Nephron progenitor cell (in vitro differentiated cells): ENCODE measurements around the gene RCCD1.
"Not testable (repeated sequence)": the region's sequence is repeated elsewhere in the genome, so short reads cannot be mapped to it uniquely, and the experiment has no call there.

Source experiments
- DNase-seq: peaks from one replicate; pipeline ENCODE4 v3.0.0; 2021
- H3K27ac Mint-ChIP-seq: 2 replicates; pipeline ENCODE4 v1.8.0; 2021; ENCODE audit warnings: mild to moderate bottlenecking, moderate library complexity, mixed read lengths
- H3K27me3 Mint-ChIP-seq: 2 replicates; pipeline ENCODE4 v1.8.0; 2021; ENCODE audit warnings: mild to moderate bottlenecking, low read depth, mixed read lengths; ENCODE audit not compliant: poor library complexity
- H3K36me3 Mint-ChIP-seq: 2 replicates; pipeline ENCODE4 v1.8.0; 2021; ENCODE audit warnings: low read depth, mixed read lengths
- H3K4me1 Mint-ChIP-seq: 2 replicates; pipeline ENCODE4 v1.8.0; 2021; ENCODE audit warnings: mixed read lengths
- H3K4me3 Mint-ChIP-seq: 2 replicates; pipeline ENCODE4 v1.8.0; 2021; ENCODE audit warnings: mild to moderate bottlenecking, moderate library complexity, mixed read lengths
- H3K9me3 Mint-ChIP-seq: 2 replicates; pipeline ENCODE4 v1.8.0; 2021; ENCODE audit warnings: mild to moderate bottlenecking, moderate library complexity, mixed read lengths
- TF ChIP-seq, protein P1 (sequence below): fragments of 200-600 bp; sonication (generic); IDR thresholded peaks from 2 replicates; pipeline ENCODE4 v1.5.0; 2021; ENCODE audit warnings: antibody characterized with exemption

The RCCD1 gene

DNA sequence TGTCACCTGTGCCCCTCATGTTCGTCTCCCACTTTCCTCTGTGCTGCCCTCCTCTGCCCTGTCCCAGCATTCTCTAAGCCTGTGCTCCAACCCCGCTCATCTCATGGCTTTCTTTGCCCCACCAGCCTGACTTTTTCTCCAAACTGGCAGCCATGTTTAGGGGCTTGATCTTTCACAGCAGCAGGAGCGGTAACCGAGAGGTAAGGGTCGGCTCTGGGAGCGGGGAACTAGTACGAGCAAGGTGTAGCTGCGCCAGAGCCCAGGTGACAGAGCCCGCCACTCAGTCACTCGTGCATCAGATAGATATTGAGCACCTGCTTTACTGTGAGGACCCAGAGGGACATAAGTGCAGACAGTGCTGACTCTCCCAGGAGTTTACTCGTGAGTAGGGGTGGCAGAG lies 38.2 kb upstream of the RCCD1 start:
- H3K9me3 Mint-ChIP-seq = no peaks in the 10 kb centered on the region
- TF ChIP-seq, protein P1, sequence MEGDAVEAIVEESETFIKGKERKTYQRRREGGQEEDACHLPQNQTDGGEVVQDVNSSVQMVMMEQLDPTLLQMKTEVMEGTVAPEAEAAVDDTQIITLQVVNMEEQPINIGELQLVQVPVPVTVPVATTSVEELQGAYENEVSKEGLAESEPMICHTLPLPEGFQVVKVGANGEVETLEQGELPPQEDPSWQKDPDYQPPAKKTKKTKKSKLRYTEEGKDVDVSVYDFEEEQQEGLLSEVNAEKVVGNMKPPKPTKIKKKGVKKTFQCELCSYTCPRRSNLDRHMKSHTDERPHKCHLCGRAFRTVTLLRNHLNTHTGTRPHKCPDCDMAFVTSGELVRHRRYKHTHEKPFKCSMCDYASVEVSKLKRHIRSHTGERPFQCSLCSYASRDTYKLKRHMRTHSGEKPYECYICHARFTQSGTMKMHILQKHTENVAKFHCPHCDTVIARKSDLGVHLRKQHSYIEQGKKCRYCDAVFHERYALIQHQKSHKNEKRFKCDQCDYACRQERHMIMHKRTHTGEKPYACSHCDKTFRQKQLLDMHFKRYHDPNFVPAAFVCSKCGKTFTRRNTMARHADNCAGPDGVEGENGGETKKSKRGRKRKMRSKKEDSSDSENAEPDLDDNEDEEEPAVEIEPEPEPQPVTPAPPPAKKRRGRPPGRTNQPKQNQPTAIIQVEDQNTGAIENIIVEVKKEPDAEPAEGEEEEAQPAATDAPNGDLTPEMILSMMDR = no peak
- no peak overlapping the region for H3K27ac Mint-ChIP-seq
- no peak overlapping the region for H3K4me3 Mint-ChIP-seq
- no peak for DNase-seq
- peaks cover 4% of the 10 kb centered on the region for H3K27me3 Mint-ChIP-seq
- H3K4me1 Mint-ChIP-seq = peaks cover 16% of the 10 kb centered on the region
- peaks cover 45% of the 10 kb centered on the region for H3K36me3 Mint-ChIP-seq

- peaks cover 4% of the 10 kb centered on the region for H3K27me3 Mint-ChIP-seq
- peaks cover 16% of the 10 kb centered on the region for H3K4me1 Mint-ChIP-seq
- H3K4me3 Mint-ChIP-seq = no peak overlapping the region
- peaks cover 45% of the 10 kb centered on the region for H3K36me3 Mint-ChIP-seq
- no peak for DNase-seq
- no peak overlapping the region for H3K27ac Mint-ChIP-seq
- TF ChIP-seq, protein P1 = no peak
- H3K9me3 Mint-ChIP-seq = no peaks in the 10 kb centered on the region
Observed at GRCh38 chr15:90917569-90917968, 37.1 kb upstream of the RCCD1 start.

DNA sequence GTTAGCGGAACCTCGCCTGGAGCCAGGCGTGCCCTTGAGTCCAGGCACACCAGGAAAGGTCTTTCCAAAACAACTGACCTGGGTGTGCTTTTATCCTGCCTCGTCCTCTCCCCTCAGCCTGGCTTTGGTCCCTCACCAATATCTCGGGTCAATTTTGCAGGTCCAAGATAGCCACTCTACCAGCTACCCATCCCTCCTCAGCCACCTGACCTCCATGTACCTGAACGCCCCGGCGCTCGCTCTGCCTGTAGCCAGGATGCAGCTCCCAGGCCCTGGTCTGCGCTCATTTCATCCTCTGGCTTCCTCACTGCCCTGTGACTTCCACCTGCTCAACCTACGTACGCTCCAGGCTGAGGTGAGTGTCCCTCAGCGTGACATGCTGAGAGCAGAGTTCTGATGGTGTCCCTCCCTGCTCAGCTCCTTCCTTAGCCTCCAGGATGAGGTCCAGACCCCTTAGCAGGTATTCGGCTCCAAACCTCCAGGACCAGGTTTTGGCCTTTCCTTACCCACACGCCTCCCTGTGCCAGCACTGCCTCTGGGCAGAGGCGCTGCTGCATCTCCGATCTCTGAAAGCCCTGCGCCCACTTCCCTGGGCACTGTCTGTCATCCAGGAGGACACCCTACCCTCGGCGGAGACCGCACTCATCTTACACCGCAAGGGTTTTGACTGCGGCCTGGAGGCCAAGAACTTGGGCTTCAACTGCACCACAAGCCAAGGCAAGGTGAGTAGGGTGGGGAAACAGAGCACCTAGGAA lies 36.5 kb upstream of the RCCD1 start:
- Mint-ChIP-seq H3K4me3 (no peak overlapping the region), H3K36me3 (peaks cover 42% of the 10 kb centered on the region), H3K9me3 (no peaks in the 10 kb centered on the region), H3K27ac (peak overlapping the region; percentile 93), H3K27me3 (peaks cover 4% of the 10 kb centered on the region), H3K4me1 (peaks cover 16% of the 10 kb centered on the region)
- no peak for DNase-seq
- TF ChIP-seq, protein P1 = no peak

- DNase-seq = no peak
- Mint-ChIP-seq H3K4me3 (no peak overlapping the region), H3K36me3 (peaks cover 39% of the 10 kb centered on the region), H3K4me1 (peaks cover 16% of the 10 kb centered on the region), H3K27me3 (peaks cover 4% of the 10 kb centered on the region), H3K9me3 (no peaks in the 10 kb centered on the region), H3K27ac (no peak overlapping the region)
- TF ChIP-seq, protein P1 = no peak
Observed at GRCh38 chr15:90918835-90919234, 35.8 kb upstream of the RCCD1 start.

DNA sequence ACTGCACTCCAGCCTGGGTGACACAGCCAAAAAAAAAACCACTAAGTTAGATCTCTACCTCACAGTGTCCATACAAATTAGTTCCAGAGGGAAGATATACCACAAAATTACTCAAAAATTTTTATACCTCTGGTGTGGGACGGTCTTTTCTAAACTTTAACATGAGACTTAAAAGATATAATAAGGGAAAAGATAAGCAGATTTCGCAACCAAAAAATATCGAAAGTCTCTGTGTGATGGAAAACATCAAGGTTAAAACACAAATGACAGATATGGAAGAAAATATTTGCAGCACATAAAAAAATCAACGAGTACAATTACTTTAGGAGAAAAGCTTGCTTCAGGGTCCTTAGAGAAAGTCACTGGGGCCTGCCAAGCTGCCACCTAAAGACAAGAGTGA lies 32.8 kb upstream of the RCCD1 start:
- H3K36me3 Mint-ChIP-seq = peaks cover 28% of the 10 kb centered on the region
- peaks cover 4% of the 10 kb centered on the region for H3K27me3 Mint-ChIP-seq
- no peaks in the 10 kb centered on the region for H3K9me3 Mint-ChIP-seq
- no peak for DNase-seq
- no peak overlapping the region for H3K27ac Mint-ChIP-seq
- H3K4me1 Mint-ChIP-seq = no peaks in the 10 kb centered on the region
- TF ChIP-seq, protein P1 = no peak
- H3K4me3 Mint-ChIP-seq = no peak overlapping the region

DNA sequence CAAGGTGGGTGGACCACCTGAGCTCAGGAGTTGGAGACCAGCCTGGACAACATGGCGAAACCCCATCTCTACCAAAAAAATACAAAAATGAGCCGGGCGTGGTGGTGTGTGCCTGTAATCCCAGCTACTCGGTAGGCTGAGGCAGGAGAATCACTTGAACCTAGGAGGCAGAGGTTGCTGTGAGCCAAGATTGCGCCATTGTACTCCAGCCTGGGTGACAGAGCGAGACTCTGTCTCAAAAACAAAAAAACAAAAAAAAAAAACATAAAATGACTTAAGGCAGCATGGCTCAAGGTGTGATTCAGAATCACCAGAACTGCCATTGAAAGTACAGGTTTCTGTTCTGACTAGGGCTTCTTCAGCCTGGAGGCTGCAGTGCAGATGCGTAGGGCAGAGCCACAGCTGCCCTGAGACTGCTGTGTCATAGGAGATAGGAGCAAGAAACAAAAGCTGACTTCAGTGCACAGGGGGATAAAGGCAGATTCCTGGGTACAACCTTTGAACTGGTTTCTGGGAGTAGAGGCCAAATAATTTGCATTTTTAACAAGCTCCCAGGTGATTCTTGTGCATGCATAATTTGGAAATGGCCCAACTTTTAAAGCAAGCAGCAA lies 31.9 kb upstream of the RCCD1 start:
- H3K4me3 Mint-ChIP-seq, H3K4me1 Mint-ChIP-seq, H3K27ac Mint-ChIP-seq, H3K9me3 Mint-ChIP-seq, H3K27me3 Mint-ChIP-seq, DNase-seq: not testable (repeated sequence)
- H3K36me3 Mint-ChIP-seq = peaks cover 24% of the 10 kb centered on the region
